Glomerular visceral epithelial cell (primary cell): ENCODE data around the gene ERCC1.
"Not testable (repeated sequence)": the region's sequence is repeated elsewhere in the genome, so short reads cannot be mapped to it uniquely, and the experiment has no call there.

Experiments used
- DNase-seq: peaks from one replicate; pipeline ENCODE4 v3.0.0-alpha.2; 2016; ENCODE audit errors: extremely low spot score

Gene ERCC1

GRCh38 chr19:45429896-45430295 is 6.2 kb upstream of the ERCC1 start:
- not testable (repeated sequence) for DNase-seq

- DNase-seq: peak; percentile 34
Measured at GRCh38 chr19:45428384-45429231, 4.9 kb upstream of the ERCC1 start.

GRCh38 chr19:45424191-45425058 is 708 bp upstream of the ERCC1 start:
- peak; percentile 91 for DNase-seq

DNA sequence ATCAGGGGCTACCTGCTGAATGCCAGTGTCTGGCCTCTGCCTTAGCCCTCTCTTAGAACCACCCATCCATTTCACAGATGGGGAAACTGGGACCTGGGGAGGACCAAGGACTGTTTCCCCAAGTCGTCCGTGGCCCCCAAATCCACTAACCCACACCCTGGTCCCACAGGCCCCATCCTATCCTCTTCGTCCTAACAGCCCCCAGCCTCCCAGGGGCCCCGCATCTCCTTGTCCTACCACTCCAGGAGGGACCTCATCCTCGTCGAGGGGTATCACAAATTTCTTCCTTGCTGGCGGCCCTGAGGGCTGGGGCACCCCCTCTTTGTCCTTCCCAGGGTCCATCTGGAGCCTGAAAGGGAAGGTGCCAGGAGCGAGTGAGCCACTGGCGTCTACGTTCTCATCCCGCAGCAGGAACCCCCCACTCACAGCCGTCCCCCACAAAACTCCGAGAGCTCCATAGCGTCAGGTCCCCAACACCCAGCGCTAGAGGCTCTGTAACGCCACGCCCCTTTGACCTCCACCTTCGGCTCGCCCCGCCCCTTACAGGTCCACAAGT is 606 bp downstream of the ERCC1 start:
- no peak for DNase-seq

DNA sequence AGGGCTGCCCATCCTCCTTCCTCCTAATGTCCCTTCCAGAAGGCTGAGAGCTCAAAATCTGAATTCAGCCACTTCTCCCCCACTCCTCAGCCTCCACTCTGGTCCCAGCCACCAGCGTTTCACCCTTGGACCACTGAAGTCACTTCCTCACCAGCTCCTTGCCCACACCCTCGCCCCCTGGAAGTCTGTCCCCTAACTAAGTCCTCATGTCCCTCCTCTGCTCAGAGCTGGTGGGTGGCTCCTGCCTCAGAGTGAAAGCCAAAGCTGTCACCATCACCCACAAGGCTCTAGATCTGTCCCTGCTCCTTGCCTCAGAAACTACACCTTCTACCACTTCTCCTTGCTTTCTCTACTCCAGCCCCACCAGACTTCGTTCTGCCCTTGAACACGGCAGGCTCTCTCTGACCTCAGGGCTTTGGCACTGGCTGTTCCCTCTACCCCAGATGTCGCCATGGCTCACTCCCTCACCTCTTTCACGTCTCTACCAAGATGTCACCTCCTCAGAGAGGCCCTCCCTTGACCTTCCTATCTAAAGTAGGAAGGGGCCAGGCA is 1.7 kb downstream of the ERCC1 start:
- DNase-seq: no peak

- no peak for DNase-seq
Measured at GRCh38 chr19:45420871-45421270, 2.8 kb downstream of the ERCC1 start.

GRCh38 chr19:45420356-45420755 is 3.4 kb downstream of the ERCC1 start:
- DNase-seq: no peak

DNA sequence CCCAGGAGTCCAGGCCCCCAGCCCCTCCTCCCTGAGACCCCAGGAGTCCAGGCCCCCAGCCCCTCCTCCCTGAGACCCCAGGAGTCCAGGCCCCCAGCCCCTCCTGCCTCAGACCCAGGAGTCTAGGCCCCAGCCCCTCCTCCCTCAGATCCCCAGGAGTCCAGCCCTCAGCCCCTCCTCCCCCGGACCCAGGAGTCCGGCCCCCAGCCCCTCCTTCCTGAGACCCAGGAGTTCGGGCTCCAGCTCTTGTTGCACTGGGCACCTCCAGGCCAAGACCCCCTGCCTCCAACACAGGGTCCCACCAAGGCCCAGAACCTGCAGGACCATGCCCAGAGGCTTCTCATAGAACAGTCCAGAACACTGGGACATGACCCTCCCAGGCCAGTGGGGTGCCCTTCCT is 3.8 kb downstream of the ERCC1 start:
- DNase-seq: no peak

DNA sequence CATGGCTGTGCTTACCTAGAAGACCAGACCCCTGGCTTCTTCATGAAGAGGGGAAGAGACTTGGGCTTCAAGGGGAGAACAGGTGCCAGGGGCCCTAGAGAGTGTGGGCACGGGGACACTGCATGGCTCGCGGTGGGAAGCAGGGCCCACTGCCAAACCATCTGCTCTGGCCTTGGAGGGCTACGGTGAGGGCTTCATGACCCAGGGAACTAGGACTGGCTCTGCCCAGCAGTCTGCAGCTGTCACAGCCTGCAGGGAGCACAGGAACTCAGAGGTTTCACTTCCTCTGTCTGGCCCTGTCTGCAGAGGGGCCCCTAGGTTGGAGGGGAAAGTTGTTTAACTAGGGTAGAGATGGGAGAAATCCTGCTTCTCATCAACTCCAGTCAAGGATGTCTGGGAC is 4.3 kb downstream of the ERCC1 start:
- DNase-seq: no peak

DNA sequence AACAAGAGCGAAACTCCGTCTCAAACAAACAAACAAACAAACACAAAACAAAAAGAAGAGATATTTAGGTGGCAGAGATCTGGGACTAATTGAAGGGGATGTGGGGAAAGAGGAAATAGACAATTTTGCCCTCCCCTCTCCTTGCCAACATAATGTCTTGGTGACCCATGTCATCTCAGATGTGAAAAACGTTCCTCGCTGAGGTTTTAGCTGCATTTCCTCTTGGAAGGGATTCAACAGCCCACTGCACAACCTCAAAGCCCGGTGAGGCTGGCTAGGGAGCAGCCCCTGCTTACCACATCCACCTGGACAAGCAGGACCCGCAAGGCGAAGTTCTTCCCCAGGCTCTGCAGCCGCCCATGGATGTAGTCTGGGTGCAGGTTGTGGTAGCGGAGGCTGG is 4.9 kb downstream of the ERCC1 start:
- DNase-seq: no peak

DNA sequence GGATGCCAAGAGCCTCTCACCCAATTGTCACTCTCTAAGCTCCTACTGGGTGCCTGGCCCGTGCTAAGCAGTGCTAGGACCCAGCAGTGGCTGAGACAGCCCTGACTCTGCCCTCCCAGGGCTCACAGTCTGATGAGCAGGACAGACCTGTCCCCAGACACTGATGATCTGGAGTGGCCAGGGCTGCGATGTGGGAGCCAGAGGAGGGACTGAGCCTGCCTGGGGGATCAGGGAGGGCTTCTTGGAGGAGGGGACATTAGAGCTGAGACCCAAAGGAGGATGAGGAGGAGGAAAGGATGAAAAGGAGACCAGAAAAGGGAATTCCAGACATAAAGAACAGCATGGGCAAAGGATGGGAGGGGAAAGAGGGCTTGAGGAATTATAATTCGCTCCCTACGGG is 6.6 kb downstream of the ERCC1 start:
- no peak for DNase-seq

DNA sequence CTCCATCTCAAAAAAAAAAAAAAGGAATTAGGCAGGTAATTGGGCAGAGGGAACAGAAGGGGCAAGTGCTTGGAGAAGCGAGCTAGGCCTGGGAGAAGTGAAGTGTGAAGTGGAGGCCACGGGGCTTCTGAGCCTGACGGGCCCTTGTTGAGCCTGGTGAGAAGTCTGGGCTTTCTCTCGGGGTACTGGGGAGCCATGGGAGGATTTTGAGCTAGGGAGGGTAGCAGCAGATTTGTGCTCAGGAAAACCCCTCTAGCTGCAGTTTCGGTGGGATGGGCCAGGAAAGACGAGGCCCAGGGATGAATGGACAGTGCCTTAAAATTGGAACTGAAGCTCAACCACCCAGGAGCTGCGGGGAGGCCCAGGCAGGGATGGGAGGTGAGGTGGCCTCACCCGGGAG is 9.2 kb downstream of the ERCC1 start:
- no peak for DNase-seq

DNA sequence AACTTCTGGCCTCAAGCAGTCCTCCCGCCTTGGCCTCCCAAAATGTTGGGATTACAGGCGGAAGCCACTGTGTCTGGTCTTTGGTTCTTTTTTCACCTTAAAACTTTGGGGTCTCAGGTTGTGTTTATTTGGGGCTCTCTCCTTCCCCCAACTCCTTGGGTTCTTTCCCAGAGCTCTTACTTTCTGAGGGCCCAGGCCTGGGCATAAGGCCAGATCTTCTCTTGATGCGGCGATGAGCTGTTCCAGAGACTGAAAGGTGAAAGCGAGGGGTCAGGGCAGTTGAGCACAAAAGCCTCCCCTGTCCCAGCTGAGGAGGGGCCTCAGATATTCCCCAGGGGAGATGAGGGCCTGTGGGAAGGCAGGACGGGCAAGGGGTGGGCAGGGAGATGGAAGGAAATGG is 10.2 kb downstream of the ERCC1 start:
- DNase-seq: no peak

DNA sequence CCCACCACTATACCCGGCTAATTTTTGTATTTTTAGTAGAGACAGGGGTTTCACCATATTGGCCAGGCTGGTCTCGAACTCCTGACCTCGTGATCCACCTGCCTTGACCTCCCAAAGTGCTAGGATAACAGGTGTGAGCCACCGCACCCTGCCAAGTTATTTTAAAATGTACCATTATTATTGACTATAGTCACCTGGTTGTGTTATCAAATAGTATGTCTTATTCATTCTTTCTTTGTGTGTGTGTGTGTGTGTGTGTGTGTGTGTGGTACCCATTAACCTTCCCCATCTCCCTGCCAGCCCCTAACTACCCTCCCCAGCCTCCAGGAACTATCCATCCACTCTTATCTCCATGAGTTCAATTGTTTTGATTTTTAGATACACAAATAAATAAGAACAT is 13.4 kb downstream of the ERCC1 start:
- DNase-seq: not testable (repeated sequence)

DNA sequence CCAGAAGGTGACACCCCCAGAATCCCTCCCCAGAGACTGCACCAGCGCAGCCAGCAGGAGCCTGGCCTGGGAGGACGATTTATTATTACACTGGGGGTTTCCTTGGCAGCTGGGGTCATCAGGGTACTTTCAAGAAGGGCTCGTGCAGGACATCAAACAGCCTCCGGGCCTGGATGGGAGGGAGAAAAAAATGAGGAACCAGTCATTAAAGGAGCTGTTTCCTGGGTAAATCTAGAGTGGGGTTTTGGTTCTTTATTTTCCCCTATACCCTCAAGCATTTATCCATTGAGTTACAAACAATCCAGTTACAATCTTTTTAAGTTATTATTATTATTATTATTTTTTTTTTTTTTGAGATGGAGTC is 14.2 kb downstream of the ERCC1 start:
- DNase-seq: no peak

- DNase-seq: no peak
Measured at GRCh38 chr19:45408830-45409556, 14.7 kb downstream of the ERCC1 start.

DNA sequence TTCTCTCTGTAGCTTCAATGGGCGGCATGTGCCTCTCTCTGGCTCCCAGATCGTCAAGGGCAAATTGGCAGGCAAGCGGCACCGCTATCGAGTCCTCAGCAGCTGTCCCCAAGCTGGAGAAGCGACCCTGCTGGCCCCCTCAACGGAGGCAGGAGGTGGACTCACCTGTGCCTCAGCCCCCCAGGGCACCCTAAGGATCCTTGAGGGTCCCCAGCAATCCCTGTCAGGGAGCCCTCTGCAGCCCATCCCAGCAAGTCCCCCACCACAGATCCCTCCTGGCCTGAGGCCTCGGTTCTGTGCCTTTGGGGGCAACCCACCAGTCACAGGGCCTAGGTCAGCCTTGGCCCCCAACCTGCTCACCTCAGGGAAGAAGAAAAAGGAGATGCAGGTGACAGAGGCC is 15.6 kb downstream of the ERCC1 start:
- DNase-seq: no peak

DNA sequence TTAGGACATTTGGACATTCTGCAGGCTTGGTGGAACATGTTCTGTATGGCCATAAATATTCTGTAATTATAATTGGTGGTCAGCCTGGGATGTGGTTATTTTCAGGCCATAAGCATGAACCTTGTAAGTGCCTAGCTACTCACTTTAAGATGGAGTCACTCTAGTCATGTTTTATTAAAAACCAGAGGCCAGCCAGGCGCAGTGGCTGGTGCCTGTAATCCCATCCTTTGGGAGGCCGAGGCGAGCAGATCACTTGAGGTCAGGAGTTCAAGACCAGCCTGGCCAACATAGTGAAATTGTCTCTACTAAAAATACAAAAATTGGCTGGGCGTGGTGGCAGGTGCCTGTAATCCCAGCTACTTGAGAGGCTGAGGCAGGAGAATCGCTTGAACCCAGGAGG is 16.1 kb downstream of the ERCC1 start:
- DNase-seq: not testable (repeated sequence)

DNA sequence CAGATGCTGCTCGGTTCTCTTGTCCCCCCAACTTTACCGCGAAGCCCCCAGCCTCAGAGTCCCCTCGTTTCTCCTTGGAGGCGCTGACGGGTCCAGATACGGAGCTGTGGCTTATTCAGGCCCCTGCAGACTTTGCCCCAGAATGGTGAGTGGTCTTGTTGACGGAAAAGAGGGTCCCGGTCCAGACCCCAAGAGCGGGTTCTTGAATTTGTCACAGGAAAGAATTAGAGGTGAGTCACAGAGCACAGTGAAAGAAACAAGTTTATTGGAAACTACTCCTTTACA is 16.7 kb downstream of the ERCC1 start:
- no peak for DNase-seq

- peak; percentile 79 for DNase-seq
Measured at GRCh38 chr19:45406226-45407090, 17.3 kb downstream of the ERCC1 start, which contains the start of gene POLR1G. Gene POLR1G (plus strand): TSS chr19:45406644. CDS start chr19:45406697, 53 bp downstream.
